Heart left ventricle (tissue), 13 donors: Measurements from ENCODE around the gene ABCC8.

Source experiments
- POLR2A ChIP-seq, 2 donors: fragments of 450-650 bp; IDR thresholded peaks; one replicate each; pipeline ENCODE4 v1.6.1; 2017; ENCODE audit warnings: antibody characterized with exemption in 2 of 2, mild to moderate bottlenecking in 2 of 2, moderate library complexity in 2 of 2
- TF ChIP-seq, protein P1 (sequence below), 12 donors: fragments of 200-600 bp; sonication (generic) in 4 of 12; IDR thresholded peaks; one replicate each; pipeline versions ENCODE4 v1.5.0 to v1.8.0; 2018 to 2022; ENCODE audit warnings: antibody characterized with exemption in 12 of 12, mild to moderate bottlenecking in 5 of 12
- donor health status: ischemic (EF 13 %, LVEDD 7.1; RV severe dilation, severe dysfunction).
- donor health status: DM: no; HTN: yes; CAD: no.
- donor health status: DM: no; HTN: no; CAD: no.
- donor health status: ischemic (EF 25% LVEDD 6.9; RV normal size, moderate dysfunction).
- donor health status: ischemic (EF 25% LVEDD 5.7; RV mildly dilated, moderate dysfunction).
- donor health status: ischemic (EF 35%, LVEDD 5.7; RV mildly dilated, moderate dysfunction).
- donor health status: nonischemic (EF 11% LVEDD 7.7; RV severe dilation, severe dysfunction).
- donor health status: DM: yes; HTN: yes; CAD: no.
- donor health status: PGD.
- donor health status: ischemic (EF 29% LVEDD 5.4; RV normal size, mild dysfunction).
- donor health status: nonischemic (EF 23%, LVEDD 6.1; RV moderate dilation, normal function).

DNA sequence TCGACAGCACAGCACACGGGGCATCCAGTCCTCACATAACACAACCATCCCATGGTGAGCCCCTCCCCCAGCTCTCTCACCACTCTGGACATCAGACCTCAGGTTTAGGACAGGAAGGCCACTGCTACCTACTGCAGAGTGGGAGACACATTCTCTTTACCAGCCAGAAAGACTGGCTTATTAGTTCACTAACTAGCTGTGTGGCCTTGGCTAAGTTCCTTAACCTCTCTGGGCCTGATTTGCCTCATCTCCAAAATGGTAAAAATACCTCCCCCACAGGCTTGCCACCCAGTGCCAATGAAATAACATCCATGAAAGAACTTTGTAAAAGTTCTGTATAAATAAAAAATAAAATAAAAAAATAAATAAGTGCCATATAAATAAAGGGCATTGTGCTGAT lies 35.5 kb upstream of the ABCC8 start:
- TF ChIP-seq, protein P1, sequence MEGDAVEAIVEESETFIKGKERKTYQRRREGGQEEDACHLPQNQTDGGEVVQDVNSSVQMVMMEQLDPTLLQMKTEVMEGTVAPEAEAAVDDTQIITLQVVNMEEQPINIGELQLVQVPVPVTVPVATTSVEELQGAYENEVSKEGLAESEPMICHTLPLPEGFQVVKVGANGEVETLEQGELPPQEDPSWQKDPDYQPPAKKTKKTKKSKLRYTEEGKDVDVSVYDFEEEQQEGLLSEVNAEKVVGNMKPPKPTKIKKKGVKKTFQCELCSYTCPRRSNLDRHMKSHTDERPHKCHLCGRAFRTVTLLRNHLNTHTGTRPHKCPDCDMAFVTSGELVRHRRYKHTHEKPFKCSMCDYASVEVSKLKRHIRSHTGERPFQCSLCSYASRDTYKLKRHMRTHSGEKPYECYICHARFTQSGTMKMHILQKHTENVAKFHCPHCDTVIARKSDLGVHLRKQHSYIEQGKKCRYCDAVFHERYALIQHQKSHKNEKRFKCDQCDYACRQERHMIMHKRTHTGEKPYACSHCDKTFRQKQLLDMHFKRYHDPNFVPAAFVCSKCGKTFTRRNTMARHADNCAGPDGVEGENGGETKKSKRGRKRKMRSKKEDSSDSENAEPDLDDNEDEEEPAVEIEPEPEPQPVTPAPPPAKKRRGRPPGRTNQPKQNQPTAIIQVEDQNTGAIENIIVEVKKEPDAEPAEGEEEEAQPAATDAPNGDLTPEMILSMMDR (IDR thresholded peaks at IDR 0.05), result no peak
- no peak for TF ChIP-seq POLR2A (IDR thresholded peaks at IDR 0.05)
